Measurements from ENCODE around the gene KLHL24.
"Not testable (repeated sequence)": the region's sequence is repeated elsewhere in the genome, so short reads cannot be mapped to it uniquely, and the experiment has no call there.

The KLHL24 gene

DNA sequence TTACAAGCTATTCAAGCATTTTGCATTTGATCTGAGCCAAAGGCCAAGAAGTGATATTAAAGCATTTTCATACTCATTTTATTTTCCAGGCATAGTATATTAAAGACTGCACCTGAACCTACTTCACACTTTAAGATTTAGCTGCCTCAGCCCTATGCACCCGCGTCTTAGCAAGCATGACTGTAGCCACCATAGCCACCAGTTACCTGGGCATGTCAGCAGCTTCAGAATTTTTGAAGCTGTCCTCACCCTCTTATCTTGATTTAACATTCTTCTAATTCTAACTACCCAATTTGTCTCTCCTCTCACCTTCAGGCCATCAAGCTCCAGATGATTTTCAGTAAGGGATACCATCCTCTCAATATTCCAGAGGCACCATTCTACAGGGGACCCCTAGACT, 40.8 kb upstream of the KLHL24 start:
- no peak for DNase-seq (ENCODE audit: low read depth)
- TF ChIP-seq, protein P1, sequence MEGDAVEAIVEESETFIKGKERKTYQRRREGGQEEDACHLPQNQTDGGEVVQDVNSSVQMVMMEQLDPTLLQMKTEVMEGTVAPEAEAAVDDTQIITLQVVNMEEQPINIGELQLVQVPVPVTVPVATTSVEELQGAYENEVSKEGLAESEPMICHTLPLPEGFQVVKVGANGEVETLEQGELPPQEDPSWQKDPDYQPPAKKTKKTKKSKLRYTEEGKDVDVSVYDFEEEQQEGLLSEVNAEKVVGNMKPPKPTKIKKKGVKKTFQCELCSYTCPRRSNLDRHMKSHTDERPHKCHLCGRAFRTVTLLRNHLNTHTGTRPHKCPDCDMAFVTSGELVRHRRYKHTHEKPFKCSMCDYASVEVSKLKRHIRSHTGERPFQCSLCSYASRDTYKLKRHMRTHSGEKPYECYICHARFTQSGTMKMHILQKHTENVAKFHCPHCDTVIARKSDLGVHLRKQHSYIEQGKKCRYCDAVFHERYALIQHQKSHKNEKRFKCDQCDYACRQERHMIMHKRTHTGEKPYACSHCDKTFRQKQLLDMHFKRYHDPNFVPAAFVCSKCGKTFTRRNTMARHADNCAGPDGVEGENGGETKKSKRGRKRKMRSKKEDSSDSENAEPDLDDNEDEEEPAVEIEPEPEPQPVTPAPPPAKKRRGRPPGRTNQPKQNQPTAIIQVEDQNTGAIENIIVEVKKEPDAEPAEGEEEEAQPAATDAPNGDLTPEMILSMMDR (IDR thresholded peaks at IDR 0.05; ENCODE audit: low read depth, low read length, missing control alignments), result no peak
- H3K4me3 ChIP-seq (ENCODE audit: low read depth, low read length), result no peak overlapping the region

DNA sequence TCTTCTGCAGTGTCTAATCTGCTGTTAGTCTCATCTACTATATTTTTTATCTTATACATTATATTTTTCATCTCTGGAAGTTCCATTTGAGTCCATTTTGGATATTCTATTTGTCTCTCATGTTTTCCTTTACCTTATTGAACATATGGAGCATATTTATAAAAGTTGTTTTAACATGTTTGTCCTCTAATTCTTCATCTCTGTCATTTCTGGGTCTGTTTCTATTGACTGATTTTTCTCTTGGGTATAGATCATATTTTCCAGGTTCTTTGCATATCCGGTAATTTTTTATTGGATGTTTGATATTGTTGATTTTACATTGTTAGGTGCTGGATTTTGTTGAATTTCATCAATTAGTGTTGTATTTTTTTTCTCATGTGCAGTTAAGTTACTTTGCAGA, 37.5 kb upstream of the KLHL24 start:
- H3K4me3 ChIP-seq (ENCODE audit: low read depth, low read length), result no peak overlapping the region
- DNase-seq (ENCODE audit: low read depth), result no peak
- TF ChIP-seq, protein P1 (IDR thresholded peaks at IDR 0.05; ENCODE audit: low read depth, low read length, missing control alignments), result no peak

DNA sequence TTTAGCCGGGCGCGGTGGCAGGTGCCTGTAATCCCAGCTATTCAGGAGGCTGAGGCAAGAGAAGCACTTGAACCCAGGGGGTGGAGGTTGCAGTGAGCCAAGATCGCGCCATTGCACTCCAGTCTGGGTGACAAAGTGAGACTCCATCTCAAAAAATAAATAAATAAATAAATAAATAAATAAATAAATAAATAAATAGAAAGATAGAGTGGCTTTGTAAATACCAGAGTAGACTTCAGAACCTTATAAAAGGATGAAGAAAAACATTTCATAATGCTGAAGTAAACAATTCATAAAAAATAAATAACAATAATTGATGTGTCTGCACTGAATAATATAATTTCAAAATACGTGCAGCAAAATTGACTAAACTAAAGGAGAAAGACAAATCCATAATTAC, 24.1 kb upstream of the KLHL24 start:
- not testable (repeated sequence) for H3K4me3 ChIP-seq (ENCODE audit: low read depth, low read length); DNase-seq (ENCODE audit: low read depth)

DNA sequence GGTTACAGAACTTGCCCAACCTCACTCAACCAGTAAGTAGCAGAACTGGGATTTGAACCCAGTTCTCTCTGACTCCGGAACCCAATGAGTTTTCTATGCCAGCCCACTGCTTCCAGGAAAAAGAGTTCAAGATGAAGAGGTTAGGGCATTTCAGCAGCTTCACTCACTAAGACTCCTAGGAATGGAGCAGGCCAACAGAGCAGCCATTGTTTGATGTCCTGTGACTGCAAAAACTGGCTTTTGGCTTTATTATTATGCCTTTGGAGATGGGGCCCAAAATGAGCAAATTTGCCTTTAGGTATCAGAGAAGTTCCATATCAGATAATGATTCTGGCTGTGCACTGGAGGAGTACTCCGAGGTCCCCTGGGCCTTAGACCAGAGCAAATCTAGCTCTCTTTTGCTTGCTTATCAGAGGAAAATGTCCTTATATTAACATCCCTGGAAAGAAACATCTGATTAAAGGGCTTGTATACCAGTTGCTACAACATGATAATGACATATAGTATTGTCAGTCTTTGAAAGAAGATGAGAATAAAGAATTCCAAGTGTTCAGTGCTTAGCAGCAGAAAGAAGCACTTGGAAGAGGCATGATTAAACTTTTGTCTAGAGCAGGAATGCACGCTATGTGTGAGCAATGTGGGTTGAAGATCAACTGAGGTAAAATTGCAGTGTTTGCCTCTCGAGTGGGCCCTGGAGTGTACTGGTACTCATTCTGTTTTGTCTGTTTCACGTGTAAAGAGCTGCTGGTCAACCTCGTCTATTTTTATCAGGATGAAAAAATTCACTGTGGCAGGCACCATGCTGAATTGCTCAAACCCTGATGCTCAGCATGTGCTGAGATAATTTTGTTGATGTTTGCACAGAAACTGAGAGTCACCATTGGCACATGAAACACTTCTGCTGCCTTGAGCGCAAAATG, 21.8 kb upstream of the KLHL24 start:
- no peak for DNase-seq (ENCODE audit: low read depth)
- no peak overlapping the region for H3K4me3 ChIP-seq (ENCODE audit: low read depth, low read length)
- TF ChIP-seq, protein P1 (IDR thresholded peaks at IDR 0.05; ENCODE audit: low read depth, low read length, missing control alignments), result no peak

DNA sequence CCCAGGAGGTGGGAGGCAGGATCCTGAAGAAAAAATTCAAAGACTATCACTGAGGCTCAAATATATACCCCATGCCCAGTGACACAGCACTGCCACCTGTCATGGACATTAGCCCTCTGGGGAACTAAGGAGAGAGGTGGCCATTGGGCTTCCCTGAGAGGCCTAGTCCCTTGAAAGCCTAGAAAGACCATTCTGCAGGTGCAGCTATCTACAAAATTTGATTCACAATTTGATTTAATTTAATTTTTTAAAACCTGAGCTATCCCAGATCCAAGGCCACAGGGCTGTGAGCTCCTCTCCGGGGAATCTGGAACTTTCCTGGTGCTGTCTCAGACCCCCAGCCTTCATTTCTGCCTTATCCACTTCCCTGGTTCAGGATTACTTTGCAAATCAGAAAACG, 16.9 kb upstream of the KLHL24 start:
- TF ChIP-seq, protein P1 (IDR thresholded peaks at IDR 0.05; ENCODE audit: low read depth, low read length, missing control alignments), result no peak
- no peak overlapping the region for H3K4me3 ChIP-seq (ENCODE audit: low read depth, low read length)
- DNase-seq (ENCODE audit: low read depth), result no peak

DNA sequence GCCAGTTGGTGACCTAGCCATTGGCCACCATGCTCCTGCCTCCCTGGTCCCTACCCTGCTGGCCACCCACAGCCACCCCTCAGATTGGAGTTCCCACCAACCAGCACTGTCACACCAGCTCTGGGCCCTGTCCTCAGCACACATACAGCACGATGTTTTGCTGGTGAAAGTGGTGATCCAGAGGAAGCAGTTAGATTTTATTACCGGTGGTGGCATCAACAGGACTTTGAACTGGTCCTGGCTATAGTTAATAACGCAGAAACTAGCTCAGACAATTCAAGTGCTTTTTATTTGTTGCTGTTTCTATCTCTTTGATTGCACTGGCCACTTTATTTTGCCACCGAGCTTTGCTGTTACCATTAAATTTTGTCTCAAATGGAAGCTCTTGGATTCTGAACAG, 16.4 kb upstream of the KLHL24 start:
- TF ChIP-seq, protein P1 (IDR thresholded peaks at IDR 0.05; ENCODE audit: low read depth, low read length, missing control alignments), result no peak
- no peak overlapping the region for H3K4me3 ChIP-seq (ENCODE audit: low read depth, low read length)
- DNase-seq (ENCODE audit: low read depth), result no peak

DNA sequence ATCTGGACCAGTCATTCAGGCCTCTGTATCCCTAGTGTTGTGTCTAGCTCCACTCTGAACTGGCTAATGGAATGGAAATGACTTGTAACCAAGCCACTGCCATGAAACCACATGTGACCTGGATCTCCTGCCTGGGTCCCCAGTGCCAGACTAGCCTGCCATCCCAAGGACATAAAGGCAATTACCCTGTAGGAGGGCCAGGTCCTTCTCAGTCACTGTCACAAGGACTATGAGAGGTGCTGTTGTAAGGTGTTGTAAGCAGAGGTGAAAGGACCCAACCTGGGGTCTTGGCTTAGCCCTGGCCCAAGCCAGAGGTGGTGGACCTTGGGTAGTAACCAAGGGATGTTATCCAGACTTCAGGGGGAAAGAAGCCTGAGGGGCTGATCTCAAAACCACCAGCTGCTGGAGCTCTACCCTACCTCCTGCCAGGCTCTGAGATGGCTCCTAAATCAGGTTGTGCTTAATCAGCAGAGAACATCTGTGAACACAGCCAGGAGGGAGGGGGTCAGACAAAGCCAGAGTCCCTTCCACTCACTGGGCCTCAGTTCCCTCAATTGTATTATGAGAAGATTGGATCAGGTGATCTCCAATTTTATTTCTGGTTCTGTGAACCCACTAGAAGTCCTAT, 15.7 kb upstream of the KLHL24 start:
- no peak overlapping the region for H3K4me3 ChIP-seq (ENCODE audit: low read depth, low read length)
- TF ChIP-seq, protein P1 (IDR thresholded peaks at IDR 0.05; ENCODE audit: low read depth, low read length, missing control alignments), result no peak
- DNase-seq (ENCODE audit: low read depth), result no peak

Data from GM12864 (cell line).